H1 (cell line): ENCODE results near the gene HSPA4. TPM values are rescaled to one million over a fixed set of nuclear protein-coding genes. Genes with fewer than 3 reads are reported as not detected.

Source experiments
- CTCF ChIA-PET: fragments of 300-600 bp; sonication (Branson Sonifier 250); formaldehyde crosslinking; loops from one replicate; lab custom pipeline; 2021; ENCODE audit not compliant: partially characterized antibody; lab: Charles Lee
- POLR2A ChIA-PET: fragments of 300-600 bp; sonication (Branson Sonifier 250); formaldehyde crosslinking; loops from one replicate; lab custom pipeline; 2021; ENCODE audit warnings: inconsistent platforms; ENCODE audit not compliant: partially characterized antibody; lab: Charles Lee
- DNase-seq, 2 experiments: peaks; one replicate each; pipeline versions ENCODE4 v3.0.0 to v3.0.0-alpha.2; 2010 to 2022; ENCODE audit warnings: low spot score in 2 of 2, low read depth in 1 of 2, mixed read lengths in 1 of 2
- FAIRE-seq: peaks from 2 replicates; lab custom pipeline; 2011; peaks lifted over from hg19 to GRCh38; lab: Jason Lieb, UNC
- H2AFZ ChIP-seq: 2 replicates; pipeline ENCODE4 v1.8.1; 2012; ENCODE audit warnings: low read length, inconsistent platforms
- H2AK5ac ChIP-seq: 2 replicates; pipeline ENCODE4 v1.6.1; 2013; ENCODE audit warnings: low read depth, low read length
- H2BK120ac ChIP-seq: replicated peaks from 2 replicates; pipeline ENCODE3; 2013; ENCODE audit warnings: low read depth, low read length, inconsistent platforms
- H2BK12ac ChIP-seq: 2 replicates; pipeline ENCODE4 v1.6.1; 2013; ENCODE audit warnings: low read depth, low read length
- H2BK15ac ChIP-seq: 2 replicates; pipeline ENCODE4 v1.6.1; 2013; ENCODE audit warnings: low read length
- H2BK20ac ChIP-seq: 2 replicates; pipeline ENCODE4 v1.6.1; 2013; ENCODE audit warnings: low read length
- H2BK5ac ChIP-seq: 2 replicates; pipeline ENCODE4 v1.6.1; 2013; ENCODE audit warnings: low read depth, low read length
- H3K14ac ChIP-seq: 2 replicates; pipeline ENCODE4 v1.6.1; 2013; ENCODE audit warnings: inconsistent platforms; ENCODE audit not compliant: insufficient read length
- H3K18ac ChIP-seq: 2 replicates; pipeline ENCODE4 v1.6.1; 2013; ENCODE audit warnings: low read length; ENCODE audit errors: extremely low read depth
- H3K23ac ChIP-seq: 2 replicates; pipeline ENCODE4 v1.6.1; 2013; ENCODE audit warnings: inconsistent platforms; ENCODE audit not compliant: insufficient read length
- H3K23me2 ChIP-seq: 2 replicates; pipeline ENCODE4 v1.6.1; 2013; ENCODE audit warnings: low read depth, low read length
- H3K27ac ChIP-seq: 2 replicates; pipeline ENCODE4 v1.6.1; 2011; ENCODE audit warnings: low read depth, low read length, inconsistent platforms
- H3K27me3 ChIP-seq, 4 experiments: replicated peaks in 1 of 4; 1 replicate in 1 of 4; 2 replicates in 3 of 4; pipeline versions ENCODE4 v1.6.1 to v1.8.1; 2011 to 2013; ENCODE audit warnings: low read length in 3 of 4, mild to moderate bottlenecking in 3 of 4, inconsistent platforms in 2 of 4, mixed read lengths in 2 of 4, moderate library complexity in 1 of 4; ENCODE audit not compliant: control insufficient read depth in 3 of 4, insufficient read depth in 3 of 4; ENCODE audit errors: extremely low read depth in 1 of 4
- H3K36me3 ChIP-seq, 4 experiments: 2 replicates each; pipeline versions ENCODE4 v1.6.1 to v1.8.1; 2011 to 2013; ENCODE audit warnings: mild to moderate bottlenecking in 4 of 4, low read length in 3 of 4, moderate library complexity in 2 of 4, control low read depth in 1 of 4, inconsistent platforms in 1 of 4; ENCODE audit not compliant: insufficient read depth in 4 of 4, control insufficient read depth in 2 of 4
- H3K4ac ChIP-seq: replicated peaks from 2 replicates; pipeline ENCODE3; 2013; ENCODE audit warnings: low read length, low read depth, mixed read lengths, inconsistent platforms; ENCODE audit not compliant: insufficient read length
- H3K4me1 ChIP-seq, 4 experiments: replicated peaks in 1 of 4; 1 replicate in 1 of 4; 2 replicates in 3 of 4; pipeline versions ENCODE4 v1.6.1 to v1.8.1; 2011 to 2013; ENCODE audit warnings: low read length in 3 of 4, inconsistent platforms in 2 of 4, mixed read lengths in 1 of 4; ENCODE audit not compliant: insufficient read depth in 4 of 4, control insufficient read depth in 3 of 4
- H3K4me2 ChIP-seq, 2 experiments: 2 replicates each; pipeline versions ENCODE4 v1.6.1 to v1.8.1; 2011 to 2013; ENCODE audit warnings: low read depth in 2 of 2, low read length in 2 of 2, control low read depth in 1 of 2, inconsistent platforms in 1 of 2, mild to moderate bottlenecking in 1 of 2; ENCODE audit not compliant: insufficient read depth in 1 of 2
- H3K4me3 ChIP-seq, 4 experiments: fragments of 200-600, 300-600 bp in 1 of 4; sonication (generic), shearing (Covaris generic), sonication (Bioruptor Twin) in 1 of 4; 2 replicates each; pipeline versions ENCODE4 v1.5.1 to v1.8.1; 2011 to 2016; ENCODE audit warnings: low read length in 4 of 4, low read depth in 3 of 4, control low read depth in 2 of 4, inconsistent platforms in 2 of 4, mild to moderate bottlenecking in 2 of 4, mixed read lengths in 1 of 4, moderate library complexity in 1 of 4; ENCODE audit not compliant: insufficient read depth in 2 of 4; ENCODE audit errors: extremely low read depth in 1 of 4
- H3K56ac ChIP-seq: replicated peaks from 2 replicates; pipeline ENCODE3; 2013; ENCODE audit warnings: low read depth, mild to moderate bottlenecking, mixed read lengths, low read length, inconsistent platforms; ENCODE audit not compliant: insufficient read length
- H3K79me1 ChIP-seq: 2 replicates; pipeline ENCODE4 v1.6.1; 2013; ENCODE audit warnings: low read depth, low read length, control low read depth
- H3K79me2 ChIP-seq, 2 experiments: 2 replicates each; pipeline versions ENCODE4 v1.6.1 to v1.8.1; 2012 to 2013; ENCODE audit warnings: low read length in 2 of 2, mild to moderate bottlenecking in 2 of 2, inconsistent platforms in 1 of 2; ENCODE audit not compliant: insufficient read depth in 2 of 2, control insufficient read depth in 1 of 2
- H3K9ac ChIP-seq, 4 experiments: replicated peaks in 1 of 4; 1 replicate in 1 of 4; 2 replicates in 3 of 4; pipeline versions ENCODE4 v1.6.1 to v1.8.1; 2011 to 2013; ENCODE audit warnings: low read depth in 3 of 4, low read length in 3 of 4, control low read depth in 2 of 4, mild to moderate bottlenecking in 2 of 4, moderate library complexity in 2 of 4, inconsistent platforms in 1 of 4; ENCODE audit errors: extremely low read depth in 1 of 4
- H3K9me3 ChIP-seq, 2 experiments: 2 replicates each; pipeline versions ENCODE4 v1.6.1 to v1.8.1; 2012 to 2013; ENCODE audit warnings: mild to moderate bottlenecking in 2 of 2, moderate library complexity in 2 of 2, control low read depth in 1 of 2, inconsistent platforms in 1 of 2, low read depth in 1 of 2, low read length in 1 of 2, mixed read lengths in 1 of 2; ENCODE audit not compliant: insufficient read depth in 2 of 2
- H4K20me1 ChIP-seq, 2 experiments: replicated peaks in 1 of 2; 2 replicates each; pipeline versions ENCODE3 to v1.8.1; 2011 to 2013; ENCODE audit warnings: inconsistent platforms in 2 of 2, low read length in 2 of 2, mild to moderate bottlenecking in 1 of 2; ENCODE audit not compliant: insufficient read depth in 2 of 2, control insufficient read depth in 1 of 2
- H4K5ac ChIP-seq: 2 replicates; pipeline ENCODE4 v1.6.1; 2013; ENCODE audit warnings: low read length, low read depth, mixed read lengths, inconsistent platforms; ENCODE audit not compliant: insufficient read length
- H4K8ac ChIP-seq: 2 replicates; pipeline ENCODE4 v1.8.0; 2013; ENCODE audit warnings: mild to moderate bottlenecking, moderate library complexity, low read length, inconsistent platforms; ENCODE audit not compliant: insufficient read depth; ENCODE audit errors: extremely low read depth
- H4K91ac ChIP-seq: replicated peaks from 2 replicates; pipeline ENCODE3; 2013; ENCODE audit warnings: low read length, mixed read lengths, inconsistent platforms; ENCODE audit not compliant: insufficient read length
- ASH2L ChIP-seq: fragments of 200-600, 300-600 bp; sonication (generic); IDR thresholded peaks from one replicate; pipeline ENCODE4 v1.7.1; 2017; ENCODE audit warnings: low read length
- ATF2 ChIP-seq: IDR thresholded peaks from 2 replicates; pipeline ENCODE4 v1.6.1; 2012; ENCODE audit warnings: low read length, inconsistent platforms
- CEBPB ChIP-seq: IDR thresholded peaks from 2 replicates; pipeline ENCODE4 v1.6.1; 2012; ENCODE audit warnings: low read depth, low read length
- CTBP2 ChIP-seq: IDR thresholded peaks from 2 replicates; pipeline ENCODE4 v1.7.0; 2011; ENCODE audit warnings: borderline replicate concordance, mild to moderate bottlenecking, moderate library complexity, mixed read lengths, low read length; ENCODE audit not compliant: insufficient read depth, insufficient read length
- GABPA ChIP-seq: IDR thresholded peaks from 2 replicates; pipeline ENCODE4 v1.6.1; 2011; ENCODE audit warnings: mild to moderate bottlenecking, low read length, moderate library complexity, borderline replicate concordance; ENCODE audit not compliant: insufficient read depth
- GTF2F1 ChIP-seq: IDR thresholded peaks from 2 replicates; pipeline ENCODE4 v1.6.1; 2012; ENCODE audit warnings: low read depth, low read length, improper control_type of control experiment, borderline replicate concordance
- HDAC2 ChIP-seq, 2 experiments: fragments of 300-600 bp in 1 of 2; sonication (generic) in 1 of 2; IDR thresholded peaks; 2 replicates each; pipeline ENCODE4 v1.6.1; 2011 to 2012; ENCODE audit warnings: low read depth in 2 of 2, low read length in 2 of 2, mild to moderate bottlenecking in 2 of 2, moderate library complexity in 2 of 2, borderline replicate concordance in 1 of 2, inconsistent platforms in 1 of 2
- NANOG ChIP-seq: IDR thresholded peaks from 2 replicates; pipeline ENCODE4 v1.6.1; 2011; ENCODE audit warnings: low read length, low read depth, mild to moderate bottlenecking, inconsistent platforms; ENCODE audit not compliant: insufficient read depth, poor library complexity, severe bottlenecking
- RXRA ChIP-seq: IDR thresholded peaks from 2 replicates; pipeline ENCODE4 v1.6.1; 2011; ENCODE audit warnings: low read depth, mild to moderate bottlenecking, low read length, moderate library complexity; ENCODE audit not compliant: insufficient read depth
- SIX5 ChIP-seq: IDR thresholded peaks from 2 replicates; pipeline ENCODE4 v1.6.1; 2011; ENCODE audit warnings: mild to moderate bottlenecking, low read depth, low read length
- SRF ChIP-seq: IDR thresholded peaks from 2 replicates; pipeline ENCODE4 v1.6.1; 2011; ENCODE audit warnings: mild to moderate bottlenecking, low read depth, low read length, moderate library complexity
- TAF7 ChIP-seq: optimal IDR thresholded peaks from 2 replicates; pipeline ENCODE3; 2011; ENCODE audit warnings: low read depth, mild to moderate bottlenecking, inconsistent platforms, low read length, moderate library complexity, borderline replicate concordance
- WGBS, 2 experiments: shearing (Covaris generic) in 1 of 2; methylation state at CpG; one replicate each; pipeline versions ENCODE4 v1.1.6 to v1.1.7; 2013 to 2015; ENCODE audit warnings: low lambda C conversion rate in 2 of 2, mixed read lengths in 2 of 2, inconsistent platforms in 1 of 2, low coverage in 1 of 2, missing lambda C conversion rate in 1 of 2; ENCODE audit not compliant: insufficient replicate concordance in 2 of 2, insufficient coverage in 1 of 2, insufficient read length in 1 of 2; ENCODE audit errors: extremely low coverage in 1 of 2, missing lambda C conversion rate in 1 of 2; 5-methylcytosine and 5-hydroxymethylcytosine counted together
- polyA plus RNA-seq, 7 experiments: library from polyadenylated mRNA; depleted of rRNA in 3 of 7; stranded (reverse) in 5 of 7; unstranded in 2 of 7; fragments of >200 nt in 5 of 7; fragments of 200-250 nt in 2 of 7; gene quantifications; 1 replicate in 5 of 7; 2 replicates in 1 of 7; 4 replicates in 1 of 7; pipeline versions ENCODE4 v1.2.1 to v1.2.3, GENCODE V29; 2011 to 2013; ENCODE audit warnings: missing spikeins in 2 of 7, mixed read lengths in 2 of 7
- total RNA-seq: library from RNA; stranded (reverse); fragmentation: NEBNext Ultra II Directional; extraction: Animal tissue kit (Norgen Biotek cat#: 25700); gene quantifications from 2 replicates; pipeline ENCODE4 v1.2.1, GENCODE V29; 2021

Gene HSPA4
- total and polyA plus RNA-seq, 2 of the 8 experiments (the other 6 are each of a cell fraction or from before 2014, with no cell fraction given) = 28.9 to 445 TPM

- Histone ChIP-seq H2AK5ac (no peak overlapping the region), H4K20me1 (peaks cover 7 to 12% of the 10 kb centered on the region in 2 experiments), H3K27ac (no peak overlapping the region), H3K23ac (no peak overlapping the region), H2BK12ac (no peak overlapping the region), H3K79me1 (peaks cover 3% of the 10 kb centered on the region; the same call in 1 of the 2 replicates), H4K8ac (no peak overlapping the region), H4K5ac (no peak overlapping the region), H3K18ac (no peak overlapping the region), H3K14ac (no peak overlapping the region), H2AFZ (no peak overlapping the region), H2BK5ac (no peak overlapping the region), H3K4me3 (no peak overlapping the region), H3K36me3 (peaks cover 6 to 48% (median 25%) of the 10 kb centered on the region in 4 experiments; a peak in 7 of 8 replicates), H2BK120ac (no peak overlapping the region), H3K27me3 (no peaks in the 10 kb centered on the region), H3K4me1 (peaks cover 0 to 3% (median 1%) of the 10 kb centered on the region in 4 experiments; a peak in 1 of 7 replicates), H3K4ac (no peak overlapping the region), H3K79me2 (peaks cover 6 to 87% of the 10 kb centered on the region in 2 experiments; a peak in 3 of 4 replicates), H3K4me2 (no peak overlapping the region), H2BK20ac (no peak overlapping the region), H2BK15ac (no peak overlapping the region), H3K9ac (no peak overlapping the region), H3K23me2 (no peaks in the 10 kb centered on the region), H4K91ac (no peak overlapping the region), H3K56ac (no peak overlapping the region), H3K9me3 (no peaks in the 10 kb centered on the region)
- ChIA-PET CTCF (no interaction called here), POLR2A (no interaction called here)
- no peak for FAIRE-seq
- DNase-seq = no peak
- TF ChIP-seq GTF2F1 (no peak), GABPA (no peak), SIX5 (no peak), CTBP2 (no peak), NANOG (no peak), HDAC2 (IDR thresholded peaks at IDR 0.05; ENCODE audit: borderline replicate concordance in 1 of 2, low read depth in 2 of 2, low read length in 2 of 2) (no peak), TAF7 (no peak), SRF (no peak), CEBPB (no peak), ASH2L (no peak), RXRA (no peak), ATF2 (no peak)
- 91% methylated on average over 4 of the region's 4 CpGs; no CpG with 5 or more reads in 1 of the 2 experiments for WGBS, 2 experiments
Observed at GRCh38 chr5:133082128-133082527, 30.3 kb downstream of the HSPA4 start.
